GM23338 (cell line): Measurements from ENCODE around the gene HSF5. TPM values are rescaled to one million over a fixed set of nuclear protein-coding genes. Genes with fewer than 3 reads are reported as not detected.
"Not testable (repeated sequence)": the region's sequence is repeated elsewhere in the genome, so short reads cannot be mapped to it uniquely, and the experiment has no call there.

Experiments used
- ATAC-seq: fragments of 200-7000 bp; cut with Tn5 transposase; 3 replicates; pipeline ENCODE4 v1.9.1; 2020
- DNase-seq: peaks from one replicate; pipeline ENCODE4 v3.0.0-alpha.2; 2015; ENCODE audit warnings: low spot score
- H2AFZ ChIP-seq: fragments of 200-600 bp; sonication (generic); 2 replicates; pipeline ENCODE4 v1.8.0; 2016; ENCODE audit warnings: antibody characterized with exemption, mild to moderate bottlenecking, moderate library complexity
- H3F3A ChIP-seq: fragments of 200-600 bp; sonication (generic); replicated peaks from 2 replicates; pipeline ENCODE4 v1.8.0; 2017; ENCODE audit warnings: antibody characterized with exemption, mixed run types, low read depth
- H3K27ac ChIP-seq: fragments of 200-600 bp; sonication (generic); 2 replicates; pipeline ENCODE4 v1.6.1; 2016; ENCODE audit warnings: low read depth
- H3K27me3 ChIP-seq: fragments of 200-600 bp; sonication (generic); 2 replicates; pipeline ENCODE4 v1.8.0; 2016; ENCODE audit warnings: mild to moderate bottlenecking, mixed run types, moderate library complexity; ENCODE audit not compliant: insufficient read depth
- H3K36me3 ChIP-seq: fragments of 200-600 bp; sonication (generic); 2 replicates; pipeline ENCODE4 v1.8.0; 2016; ENCODE audit warnings: mild to moderate bottlenecking; ENCODE audit not compliant: insufficient read depth
- H3K4me1 ChIP-seq: fragments of 200-600 bp; sonication (generic); 2 replicates; pipeline ENCODE4 v1.8.0; 2016; ENCODE audit warnings: mild to moderate bottlenecking, moderate library complexity; ENCODE audit not compliant: insufficient read depth
- H3K4me2 ChIP-seq: fragments of 200-600 bp; sonication (generic); 2 replicates; pipeline ENCODE4 v1.7.1; 2017; ENCODE audit warnings: mixed run types
- H3K4me3 ChIP-seq: fragments of 200-600 bp; sonication (generic); 2 replicates; pipeline ENCODE4 v1.6.1; 2016; ENCODE audit warnings: mixed run types
- H3K79me2 ChIP-seq: fragments of 200-600 bp; sonication (generic); replicated peaks from 2 replicates; pipeline ENCODE4 v1.8.0; 2017; ENCODE audit warnings: mild to moderate bottlenecking; ENCODE audit not compliant: insufficient read depth
- H3K9me2 ChIP-seq: fragments of 200-600 bp; sonication (generic); 2 replicates; pipeline ENCODE4 v1.8.0; 2017; ENCODE audit not compliant: insufficient read depth
- H4K20me1 ChIP-seq: fragments of 200-600 bp; sonication (generic); replicated peaks from 2 replicates; pipeline ENCODE4 v1.8.0; 2017; ENCODE audit warnings: mild to moderate bottlenecking; ENCODE audit not compliant: insufficient read depth
- H3K27ac Mint-ChIP-seq: 2 replicates; pipeline ENCODE4 v1.8.0; 2020; ENCODE audit warnings: inconsistent platforms, mild to moderate bottlenecking, moderate library complexity, mixed read lengths
- H3K27me3 Mint-ChIP-seq: 3 replicates; pipeline ENCODE4 v1.8.0; 2022; ENCODE audit warnings: low read depth, mild to moderate bottlenecking, moderate library complexity, mixed read lengths, inconsistent platforms; ENCODE audit not compliant: insufficient read depth, poor library complexity
- H3K36me3 Mint-ChIP-seq: 3 replicates; pipeline ENCODE4 v1.8.0; 2021; ENCODE audit warnings: low read depth, mild to moderate bottlenecking, inconsistent platforms, moderate library complexity, mixed read lengths
- H3K4me1 Mint-ChIP-seq: 3 replicates; pipeline ENCODE4 v1.8.0; 2020; ENCODE audit warnings: mild to moderate bottlenecking, inconsistent platforms, mixed read lengths
- H3K4me3 Mint-ChIP-seq: 3 replicates; pipeline ENCODE4 v1.8.0; 2021; ENCODE audit warnings: moderate library complexity, mild to moderate bottlenecking, inconsistent platforms, mixed read lengths
- H3K9me3 Mint-ChIP-seq: 3 replicates; pipeline ENCODE4 v1.8.0; 2020; ENCODE audit warnings: moderate library complexity, mild to moderate bottlenecking, inconsistent platforms, mixed read lengths
- CTCF ChIP-seq, 2 experiments: fragments of 200-600 bp in 1 of 2; sonication (generic) in 1 of 2; conservative IDR thresholded peaks; 2 replicates each; pipeline versions ENCODE4 v1.5.1 to v1.6.1; 2016 to 2017; ENCODE audit warnings: antibody characterized with exemption in 2 of 2, low read depth in 2 of 2, mild to moderate bottlenecking in 2 of 2, moderate library complexity in 1 of 2
- EZH2 ChIP-seq: fragments of 200-600 bp; sonication (generic); IDR thresholded peaks from one replicate; pipeline ENCODE4 v1.8.0; 2017; ENCODE audit warnings: antibody characterized with exemption, mild to moderate bottlenecking, low read depth; ENCODE audit not compliant: unreplicated experiment
- EZH2phosphoT487 ChIP-seq: fragments of 200-600 bp; sonication (generic); IDR thresholded peaks from one replicate; pipeline ENCODE4 v1.8.1; 2018; ENCODE audit warnings: antibody characterized with exemption; ENCODE audit not compliant: unreplicated experiment
- NANOG ChIP-seq: IDR thresholded peaks from 2 replicates; pipeline ENCODE4 v1.6.1; 2016; ENCODE audit warnings: antibody characterized with exemption, borderline replicate concordance
- ZNF114 ChIP-seq: fragments of 250-450 bp; sonication (Bioruptor Pico); IDR thresholded peaks from 2 replicates; pipeline ENCODE4 v1.5.0; 2020; ENCODE audit warnings: mild to moderate bottlenecking, moderate library complexity
- ZNF331 ChIP-seq: fragments of 250-450 bp; sonication (Bioruptor Pico); IDR thresholded peaks from 2 replicates; pipeline ENCODE4 v1.5.0; 2020; ENCODE audit warnings: low read depth, mild to moderate bottlenecking, moderate library complexity
- ZNF462 ChIP-seq: fragments of 250-450 bp; sonication (Bioruptor Pico); IDR thresholded peaks from 2 replicates; pipeline ENCODE4 v1.5.0; 2020; ENCODE audit warnings: mild to moderate bottlenecking, moderate library complexity
- polyA plus RNA-seq: library from polyadenylated mRNA; unstranded; fragments of >200 nt; fragmentation: Nextera tagmentation; extraction: Ambion mirVana; gene quantifications from 2 replicates; pipeline ENCODE4 v1.2.1, GENCODE V29; 2016
- total RNA-seq: library from RNA; depleted of rRNA; stranded (reverse); fragments of >200 nt; shearing (Covaris generic); gene quantifications from 2 replicates; pipeline ENCODE4 v1.2.3, GENCODE V29; 2014
- TF ChIP-seq, protein P1 (sequence below): IDR thresholded peaks from one replicate; pipeline ENCODE4 v1.6.1; 2018; ENCODE audit warnings: antibody characterized with exemption; ENCODE audit not compliant: unreplicated experiment

HSF5 gene
- total and polyA plus RNA-seq, 2 experiments from 2014 or later, result 0.24 TPM; not detected in 1

- TF ChIP-seq ZNF462 (no peak), ZNF331 (CRISPR knock-in tag) (no peak)
These were observed 3.6 kb downstream of the HSF5 start (continued) for GRCh38 chr17:58484600-58484999.

- H3K9me3 Mint-ChIP-seq, H3K36me3 ChIP-seq, DNase-seq, H2AFZ ChIP-seq, H3K27me3 ChIP-seq, H3K79me2 ChIP-seq, H3K9me2 ChIP-seq, H3F3A ChIP-seq, H3K4me1 ChIP-seq, ATAC-seq, H3K4me3 Mint-ChIP-seq, H3K27ac ChIP-seq, H3K27me3 Mint-ChIP-seq, H3K4me3 ChIP-seq, H3K4me1 Mint-ChIP-seq, H3K4me2 ChIP-seq, H3K36me3 Mint-ChIP-seq, H4K20me1 ChIP-seq, H3K27ac Mint-ChIP-seq: not testable (repeated sequence)
These were observed 6.4 kb downstream of the HSF5 start for GRCh38 chr17:58481798-58482197.

DNA sequence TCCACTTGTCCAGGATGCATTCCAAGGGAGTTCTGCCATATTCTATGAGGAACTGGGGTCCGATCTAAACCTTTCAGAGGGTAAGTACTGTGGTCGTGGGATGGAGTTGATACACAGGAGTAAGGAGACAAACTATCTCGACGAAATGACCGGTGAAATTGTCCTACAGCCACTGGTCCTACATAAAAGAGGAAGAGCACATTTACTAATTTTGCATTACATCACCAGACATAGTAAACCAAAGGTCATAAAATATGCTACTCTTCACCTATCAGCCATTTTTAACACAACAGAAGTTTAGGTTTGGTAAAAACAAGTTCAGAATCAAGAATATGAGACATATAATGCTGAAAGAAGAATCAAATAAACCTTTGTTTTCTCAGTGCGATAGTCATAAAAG is 8.1 kb downstream of the HSF5 start:
- no peak overlapping the region for H3K27ac ChIP-seq
- H3K4me3 ChIP-seq, result no peak overlapping the region
- H3F3A ChIP-seq, result no peaks in the 10 kb centered on the region
- no peak overlapping the region for H2AFZ ChIP-seq
- H3K4me2 ChIP-seq, result no peak overlapping the region
- ATAC-seq, result no peak
- H3K79me2 ChIP-seq, result no peaks in the 10 kb centered on the region
- Mint-ChIP-seq H3K27ac (no peak overlapping the region), H3K9me3 (no peaks in the 10 kb centered on the region), H3K4me3 (no peak overlapping the region), H3K4me1 (no peaks in the 10 kb centered on the region; the same call in 2 of the 3 replicates), H3K27me3 (no peaks in the 10 kb centered on the region), H3K36me3 (no peaks in the 10 kb centered on the region)
- H3K4me1 ChIP-seq, result no peaks in the 10 kb centered on the region
- H4K20me1 ChIP-seq, result no peaks in the 10 kb centered on the region
- no peak for DNase-seq
- no peaks in the 10 kb centered on the region for H3K27me3 ChIP-seq
- H3K9me2 ChIP-seq, result no peaks in the 10 kb centered on the region
- H3K36me3 ChIP-seq, result no peaks in the 10 kb centered on the region
- TF ChIP-seq, protein P1, sequence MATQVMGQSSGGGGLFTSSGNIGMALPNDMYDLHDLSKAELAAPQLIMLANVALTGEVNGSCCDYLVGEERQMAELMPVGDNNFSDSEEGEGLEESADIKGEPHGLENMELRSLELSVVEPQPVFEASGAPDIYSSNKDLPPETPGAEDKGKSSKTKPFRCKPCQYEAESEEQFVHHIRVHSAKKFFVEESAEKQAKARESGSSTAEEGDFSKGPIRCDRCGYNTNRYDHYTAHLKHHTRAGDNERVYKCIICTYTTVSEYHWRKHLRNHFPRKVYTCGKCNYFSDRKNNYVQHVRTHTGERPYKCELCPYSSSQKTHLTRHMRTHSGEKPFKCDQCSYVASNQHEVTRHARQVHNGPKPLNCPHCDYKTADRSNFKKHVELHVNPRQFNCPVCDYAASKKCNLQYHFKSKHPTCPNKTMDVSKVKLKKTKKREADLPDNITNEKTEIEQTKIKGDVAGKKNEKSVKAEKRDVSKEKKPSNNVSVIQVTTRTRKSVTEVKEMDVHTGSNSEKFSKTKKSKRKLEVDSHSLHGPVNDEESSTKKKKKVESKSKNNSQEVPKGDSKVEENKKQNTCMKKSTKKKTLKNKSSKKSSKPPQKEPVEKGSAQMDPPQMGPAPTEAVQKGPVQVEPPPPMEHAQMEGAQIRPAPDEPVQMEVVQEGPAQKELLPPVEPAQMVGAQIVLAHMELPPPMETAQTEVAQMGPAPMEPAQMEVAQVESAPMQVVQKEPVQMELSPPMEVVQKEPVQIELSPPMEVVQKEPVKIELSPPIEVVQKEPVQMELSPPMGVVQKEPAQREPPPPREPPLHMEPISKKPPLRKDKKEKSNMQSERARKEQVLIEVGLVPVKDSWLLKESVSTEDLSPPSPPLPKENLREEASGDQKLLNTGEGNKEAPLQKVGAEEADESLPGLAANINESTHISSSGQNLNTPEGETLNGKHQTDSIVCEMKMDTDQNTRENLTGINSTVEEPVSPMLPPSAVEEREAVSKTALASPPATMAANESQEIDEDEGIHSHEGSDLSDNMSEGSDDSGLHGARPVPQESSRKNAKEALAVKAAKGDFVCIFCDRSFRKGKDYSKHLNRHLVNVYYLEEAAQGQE, result no peak
- TF ChIP-seq ZNF114 (no peak), CTCF (conservative IDR thresholded peaks at IDR 0.05; ENCODE audit: low read depth in 2 of 2) (no peak), EZH2phosphoT487 (no peak), EZH2 (no peak), NANOG (no peak)
